GM12892 (cell line): ENCODE measurements around the gene TEX12.

Experiments used
- POLR2A ChIP-seq: IDR thresholded peaks from 2 replicates; pipeline ENCODE4 v1.6.1; 2011; ENCODE audit warnings: low read depth, low read length, control low read depth
- POLR2AphosphoS5 ChIP-seq: IDR thresholded peaks from 2 replicates; pipeline ENCODE4 v1.6.1; 2011; ENCODE audit warnings: low read depth, low read length, control low read depth

- TF ChIP-seq POLR2A (no peak), POLR2AphosphoS5 (no peak)
These were observed 37.5 kb upstream of the TEX12 start for GRCh38 chr11:112129656-112130055.
